ENCODE measurements around the gene KMO. TPM values are rescaled to one million over a fixed set of nuclear protein-coding genes. Genes with fewer than 3 reads are reported as not detected.

KMO gene
- total and polyA plus RNA-seq, 2 donors (not counting 3 experiments of a cell fraction or from before 2014, with no cell fraction given) = not detected

DNA sequence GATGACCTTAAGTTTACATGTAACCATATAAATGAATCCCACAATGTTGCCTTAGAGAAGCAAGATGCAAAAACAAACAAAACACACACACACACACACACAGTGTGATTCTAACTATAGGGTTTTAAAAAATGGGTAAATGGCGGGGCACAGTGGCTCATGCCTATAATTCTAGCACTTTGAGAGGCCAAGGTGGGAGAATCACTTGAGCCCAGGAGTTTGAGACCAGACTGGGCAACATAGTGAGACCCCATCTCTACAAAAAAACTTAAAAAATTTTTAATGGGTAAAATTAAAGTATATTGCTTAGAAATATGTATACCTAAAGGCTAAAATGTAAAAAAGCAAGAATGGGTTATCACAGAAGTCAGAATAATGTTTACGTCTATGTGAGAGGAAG lies 15.8 kb downstream of the KMO start:
- DNase-seq (ENCODE audit: low read depth, low spot score) (no peak), FAIRE-seq (no peak)
- dilution Hi-C loops (cut with MboI; ENCODE audit: extremely low pct_ligation_motif_present, low sequenced_read_pairs) = no loop called here
- intact Hi-C loops (cut with micrococcal nuclease) = no loop called here
- ChIA-PET CTCF (no interaction called here), POLR2A (no interaction called here)
- Histone ChIP-seq H4K20me1 (replicated peaks; ENCODE audit: control insufficient read depth, extremely low read depth, insufficient read depth, low read length) (no peaks in the 10 kb centered on the region), H3K9me1 (replicated peaks; ENCODE audit: control insufficient read depth, extremely low read depth, insufficient read depth, low read length) (no peaks in the 10 kb centered on the region), H3K4me3 (replicated peaks in 1 of 3; ENCODE audit: insufficient read depth in 1 of 3, low read depth in 1 of 3, low read length in 3 of 3) (no peak overlapping the region), H3K4me2 (ENCODE audit: insufficient read depth, low read length) (no peak overlapping the region), H3K27me3 (ENCODE audit: control insufficient read depth in 2 of 2, insufficient read depth in 2 of 2, low read length in 2 of 2) (peaks cover 0 to 3% of the 10 kb centered on the region in 2 experiments), H2AFZ (ENCODE audit: low read depth, low read length) (no peak overlapping the region), H3K9me3 (replicated peaks; ENCODE audit: control insufficient read depth, insufficient read depth, low read length) (no peaks in the 10 kb centered on the region), H3K4me1 (ENCODE audit: control insufficient read depth, extremely low read depth, insufficient read depth, low read length) (no peaks in the 10 kb centered on the region), H3K79me2 (ENCODE audit: control insufficient read depth, insufficient read depth, low read length) (no peaks in the 10 kb centered on the region), H3K36me3 (ENCODE audit: control insufficient read depth in 2 of 2, extremely low read depth in 1 of 2, insufficient read depth in 2 of 2, low read length in 2 of 2) (no peaks in the 10 kb centered on the region), H3K27ac (ENCODE audit: insufficient read depth, low read depth, low read length) (no peak overlapping the region), H3K9ac (replicated peaks; ENCODE audit: extremely low read depth, insufficient read depth, low read length) (no peak overlapping the region)
- BruUV-seq (replicated peaks) = no TSS peak
- TF ChIP-seq EZH2 (IDR thresholded peaks at IDR 0.05; ENCODE audit: borderline replicate concordance, low read depth, low read length, severe bottlenecking) (no peak), POLR2AphosphoS5 (IDR thresholded peaks at IDR 0.05; ENCODE audit: insufficient read depth, low read depth, low read length) (no peak), JUN (IDR thresholded peaks at IDR 0.05; ENCODE audit: borderline replicate concordance, insufficient read depth, insufficient read length, low read depth) (no peak), GATA2 (IDR thresholded peaks at IDR 0.05; ENCODE audit: insufficient read depth, insufficient read length, low read depth, low read length) (no peak), POLR2A (IDR thresholded peaks at IDR 0.05; ENCODE audit: low read depth, low read length) (no peak), MYC (IDR thresholded peaks at IDR 0.05; ENCODE audit: low read depth, low read length) (no peak), FOS (IDR thresholded peaks at IDR 0.05; ENCODE audit: borderline replicate concordance, insufficient read depth, low read length) (no peak)
- TF ChIP-seq, protein P1, sequence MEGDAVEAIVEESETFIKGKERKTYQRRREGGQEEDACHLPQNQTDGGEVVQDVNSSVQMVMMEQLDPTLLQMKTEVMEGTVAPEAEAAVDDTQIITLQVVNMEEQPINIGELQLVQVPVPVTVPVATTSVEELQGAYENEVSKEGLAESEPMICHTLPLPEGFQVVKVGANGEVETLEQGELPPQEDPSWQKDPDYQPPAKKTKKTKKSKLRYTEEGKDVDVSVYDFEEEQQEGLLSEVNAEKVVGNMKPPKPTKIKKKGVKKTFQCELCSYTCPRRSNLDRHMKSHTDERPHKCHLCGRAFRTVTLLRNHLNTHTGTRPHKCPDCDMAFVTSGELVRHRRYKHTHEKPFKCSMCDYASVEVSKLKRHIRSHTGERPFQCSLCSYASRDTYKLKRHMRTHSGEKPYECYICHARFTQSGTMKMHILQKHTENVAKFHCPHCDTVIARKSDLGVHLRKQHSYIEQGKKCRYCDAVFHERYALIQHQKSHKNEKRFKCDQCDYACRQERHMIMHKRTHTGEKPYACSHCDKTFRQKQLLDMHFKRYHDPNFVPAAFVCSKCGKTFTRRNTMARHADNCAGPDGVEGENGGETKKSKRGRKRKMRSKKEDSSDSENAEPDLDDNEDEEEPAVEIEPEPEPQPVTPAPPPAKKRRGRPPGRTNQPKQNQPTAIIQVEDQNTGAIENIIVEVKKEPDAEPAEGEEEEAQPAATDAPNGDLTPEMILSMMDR (IDR thresholded peaks at IDR 0.05; ENCODE audit: extremely low read depth in 1 of 2, insufficient read depth in 1 of 2, low read depth in 1 of 2, low read length in 2 of 2) = no peak
- TF ChIP-seq, protein P2, sequence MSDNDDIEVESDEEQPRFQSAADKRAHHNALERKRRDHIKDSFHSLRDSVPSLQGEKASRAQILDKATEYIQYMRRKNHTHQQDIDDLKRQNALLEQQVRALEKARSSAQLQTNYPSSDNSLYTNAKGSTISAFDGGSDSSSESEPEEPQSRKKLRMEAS (IDR thresholded peaks at IDR 0.05; ENCODE audit: insufficient read depth, insufficient read length) = no peak

Data from endothelial cell of umbilical vein (primary cell).